ENCODE results near the gene ADAM29. TPM values are rescaled to one million over a fixed set of nuclear protein-coding genes. Genes with fewer than 3 reads are reported as not detected.

Gene ADAM29
- total and polyA plus RNA-seq, 2 of the 8 experiments (the other 6 are each of a cell fraction or from before 2014, with no cell fraction given), result 0.03 TPM; not detected in 1

DNA sequence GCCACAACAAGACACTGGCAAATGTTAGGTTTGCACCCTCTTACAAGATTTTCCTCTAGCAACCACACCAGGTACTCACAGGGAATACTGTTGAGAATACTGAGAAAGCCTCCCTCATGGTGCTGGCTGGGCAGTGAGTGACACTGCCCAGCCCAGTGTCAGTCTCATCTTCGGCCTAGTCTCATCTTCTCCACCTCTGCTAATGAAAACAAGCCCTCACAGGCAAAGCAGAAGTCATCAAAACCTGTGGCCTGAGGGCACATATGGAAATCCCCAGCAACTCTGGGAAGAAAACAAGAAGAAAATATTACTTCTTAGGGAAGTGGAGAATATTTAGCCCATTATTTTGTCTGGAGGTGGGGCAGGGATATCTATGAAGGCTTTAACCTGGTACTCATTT lies 7.9 kb upstream of the ADAM29 start:
- Histone ChIP-seq H3K9me3 (ENCODE audit: insufficient read depth in 2 of 2, low read depth in 1 of 2, low read length in 1 of 2) (peaks cover 3 to 6% of the 10 kb centered on the region in 2 experiments; a peak in 1 of 4 replicates), H4K91ac (replicated peaks; ENCODE audit: insufficient read length, low read length) (no peak overlapping the region), H3K79me1 (ENCODE audit: low read depth, low read length) (no peaks in the 10 kb centered on the region), H3K4ac (replicated peaks; ENCODE audit: insufficient read length, low read depth, low read length) (no peak overlapping the region), H4K20me1 (replicated peaks in 1 of 2; ENCODE audit: control insufficient read depth in 1 of 2, insufficient read depth in 2 of 2, low read length in 2 of 2) (no peaks in the 10 kb centered on the region), H2BK120ac (replicated peaks; ENCODE audit: low read depth, low read length) (no peak overlapping the region), H3K18ac (ENCODE audit: extremely low read depth, low read length) (no peak overlapping the region), H3K27me3 (replicated peaks in 1 of 4; ENCODE audit: control insufficient read depth in 3 of 4, extremely low read depth in 1 of 4, insufficient read depth in 3 of 4, low read length in 3 of 4) (no peaks in the 10 kb centered on the region), H4K5ac (ENCODE audit: insufficient read length, low read depth, low read length) (no peak overlapping the region), H2AK5ac (ENCODE audit: low read depth, low read length) (no peak overlapping the region), H3K23me2 (ENCODE audit: low read depth, low read length) (no peaks in the 10 kb centered on the region), H2BK12ac (ENCODE audit: low read depth, low read length) (no peak overlapping the region), H3K4me1 (replicated peaks in 1 of 4; ENCODE audit: control insufficient read depth in 3 of 4, insufficient read depth in 4 of 4, low read length in 3 of 4) (no peaks in the 10 kb centered on the region), H3K36me3 (ENCODE audit: control insufficient read depth in 2 of 4, insufficient read depth in 4 of 4, low read length in 3 of 4) (no peaks in the 10 kb centered on the region), H3K4me3 (ENCODE audit: extremely low read depth in 1 of 4, insufficient read depth in 2 of 4, low read depth in 3 of 4, low read length in 4 of 4) (no peak overlapping the region), H4K8ac (ENCODE audit: extremely low read depth, insufficient read depth, low read length) (no peak overlapping the region), H3K23ac (ENCODE audit: insufficient read length) (no peak overlapping the region), H2BK5ac (ENCODE audit: low read depth, low read length) (no peak overlapping the region), H3K56ac (replicated peaks; ENCODE audit: insufficient read length, low read depth, low read length) (no peak overlapping the region), H3K79me2 (ENCODE audit: control insufficient read depth in 1 of 2, insufficient read depth in 2 of 2, low read length in 2 of 2) (no peaks in the 10 kb centered on the region), H3K9ac (replicated peaks in 1 of 4; ENCODE audit: extremely low read depth in 1 of 4, low read depth in 3 of 4, low read length in 3 of 4) (no peak overlapping the region), H3K27ac (ENCODE audit: low read depth, low read length) (no peak overlapping the region), H3K4me2 (ENCODE audit: insufficient read depth in 1 of 2, low read depth in 2 of 2, low read length in 2 of 2) (no peak overlapping the region), H2AFZ (ENCODE audit: low read length) (no peak overlapping the region; the same call in 1 of the 2 replicates), H2BK15ac (ENCODE audit: low read length) (no peak overlapping the region), H3K14ac (ENCODE audit: insufficient read length) (no peak overlapping the region), H2BK20ac (ENCODE audit: low read length) (no peak overlapping the region)
- ChIA-PET CTCF (ENCODE audit: partially characterized antibody) (no interaction called here), POLR2A (ENCODE audit: partially characterized antibody) (no interaction called here)
- 95% methylated on average over 1 of the region's 1 CpG; no CpG with 5 or more reads in 1 of the 2 experiments for WGBS, 2 experiments (ENCODE audit: extremely low coverage in 1 of 2, insufficient coverage in 1 of 2, insufficient read length in 1 of 2, insufficient replicate concordance in 2 of 2, low coverage in 1 of 2, low lambda C conversion rate in 2 of 2, missing lambda C conversion rate in 1 of 2)
- FAIRE-seq (no peak), DNase-seq (ENCODE audit: low read depth in 1 of 2, low spot score in 2 of 2) (no peak)
- no peak for TF ChIP-seq TAF1 (IDR thresholded peaks at IDR 0.05; ENCODE audit: low read depth, low read length)
- TF ChIP-seq YY1 (IDR thresholded peaks at IDR 0.05; ENCODE audit: low read depth, low read length), result no peak
- TF ChIP-seq TAF7 (optimal IDR thresholded peaks at IDR 0.05; ENCODE audit: borderline replicate concordance, low read depth, low read length), result no peak
- TF ChIP-seq BRCA1 (IDR thresholded peaks at IDR 0.05; ENCODE audit: low read depth, low read length), result no peak
- no peak for TF ChIP-seq EZH2 (IDR thresholded peaks at IDR 0.05; ENCODE audit: low read depth, low read length, severe bottlenecking)

Measured in H1 (cell line).